ENCODE results near the gene RENBP.
A peak's percentile ranks its signal among the peaks of the same experiment; 100 is the strongest.

The RENBP gene

GRCh38 chrX:153931748-153932147 is 12.7 kb downstream of the RENBP start:
- no peak for DNase-seq

- DNase-seq: no peak
Observed at GRCh38 chrX:153931151-153931550, 13.3 kb downstream of the RENBP start.

- DNase-seq: no peak
Observed at GRCh38 chrX:153930011-153930910, 14.2 kb downstream of the RENBP start.

GRCh38 chrX:153929576-153929975 is 14.9 kb downstream of the RENBP start:
- DNase-seq: no peak

GRCh38 chrX:153928846-153929245 is 15.6 kb downstream of the RENBP start:
- DNase-seq: no peak

- peak; percentile 92 for DNase-seq
Observed at GRCh38 chrX:153927922-153928760, 16.3 kb downstream of the RENBP start.

GRCh38 chrX:153927672-153927921 is 16.8 kb downstream of the RENBP start:
- DNase-seq: no peak

- peak; percentile 67 for DNase-seq
Observed at GRCh38 chrX:153926858-153927671, 17.4 kb downstream of the RENBP start.

- no peak for DNase-seq
Observed at GRCh38 chrX:153926552-153926857, 17.9 kb downstream of the RENBP start.

- DNase-seq: peak; percentile 46
Observed at GRCh38 chrX:153925739-153926551, 18.5 kb downstream of the RENBP start, which contains the start of gene ARHGAP4. ARHGAP4 (minus strand) TSS chrX:153926264; CDS start chrX:153926202, 62 bp downstream.

- DNase-seq: no peak
Observed at GRCh38 chrX:153925387-153925738, 19.1 kb downstream of the RENBP start.

GRCh38 chrX:153924149-153924861 is 20.1 kb downstream of the RENBP start:
- DNase-seq: no peak

- no peak for DNase-seq
Observed at GRCh38 chrX:153922932-153923857, 21.2 kb downstream of the RENBP start.

GRCh38 chrX:153921511-153922446 is 22.7 kb downstream of the RENBP start:
- no peak for DNase-seq

GRCh38 chrX:153921070-153921469 is 23.4 kb downstream of the RENBP start:
- no peak for DNase-seq

GRCh38 chrX:153920546-153920945 is 23.9 kb downstream of the RENBP start:
- DNase-seq: no peak

GRCh38 chrX:153919281-153919680 is 25.2 kb downstream of the RENBP start:
- no peak for DNase-seq

GRCh38 chrX:153917869-153918268 is 26.6 kb downstream of the RENBP start:
- DNase-seq: no peak

GRCh38 chrX:153913701-153914100 is 30.7 kb downstream of the RENBP start:
- no peak for DNase-seq

- DNase-seq: no peak
Observed at GRCh38 chrX:153913211-153913610, 31.2 kb downstream of the RENBP start.
